Psoas muscle (tissue), 8 donors: ENCODE results near the gene SERPINA4. TPM values are rescaled to one million over a fixed set of nuclear protein-coding genes. Genes with fewer than 3 reads are reported as not detected.

ENCODE experiments used
- ATAC-seq, 4 donors: fragments of 200-7000 bp; cut with Tn5 transposase; one replicate each; pipeline ENCODE4 v1.9.1; 2020; ENCODE audit warnings: moderate library complexity in 3 of 4, mild to moderate bottlenecking in 2 of 4
- DNase-seq, 2 donors: peaks; one replicate each; pipeline ENCODE4 v3.0.0-alpha.2; 2020
- H3K27ac ChIP-seq: fragments of 200-600 bp; one replicate; pipeline ENCODE4 v1.8.0; 2022
- H3K27me3 ChIP-seq, 3 donors: fragments of 200-600 bp in 1 of 3; one replicate each; pipeline versions ENCODE4 v1.6.1 to v1.8.0; 2013 to 2022; ENCODE audit warnings: low read length in 2 of 3, mild to moderate bottlenecking in 2 of 3, moderate library complexity in 1 of 3; ENCODE audit not compliant: insufficient read depth in 3 of 3
- H3K36me3 ChIP-seq, 2 donors: fragments of 200-600 bp in 1 of 2; one replicate each; pipeline versions ENCODE4 v1.6.1 to v1.8.0; 2013 to 2022; ENCODE audit warnings: low read depth in 1 of 2, mild to moderate bottlenecking in 1 of 2, moderate library complexity in 1 of 2; ENCODE audit not compliant: insufficient read depth in 1 of 2
- H3K4me1 ChIP-seq: fragments of 200-600 bp; one replicate; pipeline ENCODE4 v1.8.0; 2022
- H3K4me3 ChIP-seq: fragments of 200-600 bp; one replicate; pipeline ENCODE4 v1.8.0; 2022; ENCODE audit warnings: mild to moderate bottlenecking
- H3K9me3 ChIP-seq: fragments of 200-600 bp; one replicate; pipeline ENCODE4 v1.8.0; 2022
- WGBS, 3 donors: extraction: QIAGEN DNeasy Blood & Tissue Kit; methylation state at CpG; one replicate each; pipeline versions ENCODE4 v1.1.6 to v1.1.7; 2013; 5-methylcytosine and 5-hydroxymethylcytosine counted together
- intact Hi-C, 2 donors: fragments of 100-400 bp; cut with DNase I; formaldehyde crosslinking; loops; one replicate each; pipeline versions ENCODE4 v1.11.0 to v1.14.2; 2022
- polyA plus RNA-seq, 3 donors: library from polyadenylated mRNA; stranded (reverse); fragments of 200-250 nt; gene quantifications; one replicate each; pipeline ENCODE4 v1.2.3, GENCODE V29; 2013
- total RNA-seq, 4 donors: library from RNA; stranded (reverse); fragmentation: NEBNext Ultra II Directional in 2 of 4; extraction: Animal tissue kit (Norgen Biotek cat#: 25700) in 2 of 4; gene quantifications; one replicate each; pipeline versions ENCODE4 v1.2.1 to v1.2.4, GENCODE V29; 2021 to 2023
- TF ChIP-seq, protein P1 (sequence below): fragments of 200-600 bp; IDR thresholded peaks from one replicate; pipeline ENCODE4 v1.8.0; 2022; ENCODE audit warnings: antibody characterized with exemption
- donor health status: healthy with polysubstance abuse.
- donor health status: DM: no; HTN: no; CAD: no; lungs with moderate emphysema.
- donor health status: Bipolar disorder and iron deficiency.
- donor health status: healthy.
- donor health status: DM: yes; HTN: yes; CAD: no.
- donor health status: DM: no; HTN: no; CAD: no.
- donor health status: DM: no; HTN: no; CAD: no.
- donor health status: DM: yes; HTN: yes; CAD: no.

The SERPINA4 gene
- total and polyA plus RNA-seq, 7 donors = not detected

DNA sequence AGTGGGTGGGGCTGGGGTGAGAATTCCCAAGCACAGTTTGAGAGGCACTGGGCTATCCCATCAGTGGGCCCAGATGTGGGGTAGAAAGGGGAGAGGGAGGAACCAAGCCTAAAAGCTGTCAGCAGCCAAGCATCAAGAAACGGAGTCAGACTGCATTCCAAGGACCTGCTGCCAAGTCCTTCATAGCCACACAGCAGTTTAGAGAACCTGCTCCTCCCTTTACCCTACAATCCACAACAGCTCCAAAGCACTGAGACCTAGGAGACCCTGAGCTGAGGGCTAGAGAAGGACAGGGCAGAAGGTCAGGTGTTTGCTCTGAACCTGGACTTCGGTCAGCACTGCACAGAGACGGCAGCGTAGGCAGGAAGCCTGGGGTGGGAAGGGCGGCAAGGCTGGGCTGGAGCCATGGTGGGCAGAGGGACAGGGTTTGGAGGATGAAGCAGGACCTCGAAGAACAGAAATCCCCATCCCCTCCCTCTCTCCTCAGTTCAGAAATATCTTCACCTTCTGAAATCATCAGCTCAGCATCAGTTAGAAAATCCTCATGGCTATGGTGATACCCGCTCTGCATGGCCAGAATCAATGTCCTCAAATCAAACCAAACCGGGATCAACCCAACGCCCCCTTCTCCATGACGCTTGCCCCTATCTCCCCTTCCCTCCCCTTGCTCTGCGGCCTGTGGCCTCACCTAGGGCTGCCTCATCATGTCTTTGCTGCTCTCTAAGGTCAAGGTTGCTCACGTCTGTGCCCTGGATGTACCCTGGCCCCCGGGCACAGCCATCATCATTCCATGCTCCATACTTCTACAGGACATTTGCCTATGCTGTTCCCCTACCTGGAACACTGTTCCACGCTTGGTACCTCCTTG is 12.9 kb upstream of the SERPINA4 start:
- DNase-seq (no peak), ATAC-seq (no peak)
- TF ChIP-seq, protein P1, sequence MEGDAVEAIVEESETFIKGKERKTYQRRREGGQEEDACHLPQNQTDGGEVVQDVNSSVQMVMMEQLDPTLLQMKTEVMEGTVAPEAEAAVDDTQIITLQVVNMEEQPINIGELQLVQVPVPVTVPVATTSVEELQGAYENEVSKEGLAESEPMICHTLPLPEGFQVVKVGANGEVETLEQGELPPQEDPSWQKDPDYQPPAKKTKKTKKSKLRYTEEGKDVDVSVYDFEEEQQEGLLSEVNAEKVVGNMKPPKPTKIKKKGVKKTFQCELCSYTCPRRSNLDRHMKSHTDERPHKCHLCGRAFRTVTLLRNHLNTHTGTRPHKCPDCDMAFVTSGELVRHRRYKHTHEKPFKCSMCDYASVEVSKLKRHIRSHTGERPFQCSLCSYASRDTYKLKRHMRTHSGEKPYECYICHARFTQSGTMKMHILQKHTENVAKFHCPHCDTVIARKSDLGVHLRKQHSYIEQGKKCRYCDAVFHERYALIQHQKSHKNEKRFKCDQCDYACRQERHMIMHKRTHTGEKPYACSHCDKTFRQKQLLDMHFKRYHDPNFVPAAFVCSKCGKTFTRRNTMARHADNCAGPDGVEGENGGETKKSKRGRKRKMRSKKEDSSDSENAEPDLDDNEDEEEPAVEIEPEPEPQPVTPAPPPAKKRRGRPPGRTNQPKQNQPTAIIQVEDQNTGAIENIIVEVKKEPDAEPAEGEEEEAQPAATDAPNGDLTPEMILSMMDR = no peak
- no peaks in the 10 kb centered on the region for H3K27me3 ChIP-seq
- H3K9me3 ChIP-seq = no peaks in the 10 kb centered on the region
- intact Hi-C loops = no loop called here
- H3K36me3 ChIP-seq = no peaks in the 10 kb centered on the region
- 85 to 87% (median 86%) methylated on average over 14 of the region's 14 CpGs for WGBS, 3 donors
- no peaks in the 10 kb centered on the region for H3K4me1 ChIP-seq
- no peak overlapping the region for H3K4me3 ChIP-seq
- H3K27ac ChIP-seq = no peak overlapping the region

DNA sequence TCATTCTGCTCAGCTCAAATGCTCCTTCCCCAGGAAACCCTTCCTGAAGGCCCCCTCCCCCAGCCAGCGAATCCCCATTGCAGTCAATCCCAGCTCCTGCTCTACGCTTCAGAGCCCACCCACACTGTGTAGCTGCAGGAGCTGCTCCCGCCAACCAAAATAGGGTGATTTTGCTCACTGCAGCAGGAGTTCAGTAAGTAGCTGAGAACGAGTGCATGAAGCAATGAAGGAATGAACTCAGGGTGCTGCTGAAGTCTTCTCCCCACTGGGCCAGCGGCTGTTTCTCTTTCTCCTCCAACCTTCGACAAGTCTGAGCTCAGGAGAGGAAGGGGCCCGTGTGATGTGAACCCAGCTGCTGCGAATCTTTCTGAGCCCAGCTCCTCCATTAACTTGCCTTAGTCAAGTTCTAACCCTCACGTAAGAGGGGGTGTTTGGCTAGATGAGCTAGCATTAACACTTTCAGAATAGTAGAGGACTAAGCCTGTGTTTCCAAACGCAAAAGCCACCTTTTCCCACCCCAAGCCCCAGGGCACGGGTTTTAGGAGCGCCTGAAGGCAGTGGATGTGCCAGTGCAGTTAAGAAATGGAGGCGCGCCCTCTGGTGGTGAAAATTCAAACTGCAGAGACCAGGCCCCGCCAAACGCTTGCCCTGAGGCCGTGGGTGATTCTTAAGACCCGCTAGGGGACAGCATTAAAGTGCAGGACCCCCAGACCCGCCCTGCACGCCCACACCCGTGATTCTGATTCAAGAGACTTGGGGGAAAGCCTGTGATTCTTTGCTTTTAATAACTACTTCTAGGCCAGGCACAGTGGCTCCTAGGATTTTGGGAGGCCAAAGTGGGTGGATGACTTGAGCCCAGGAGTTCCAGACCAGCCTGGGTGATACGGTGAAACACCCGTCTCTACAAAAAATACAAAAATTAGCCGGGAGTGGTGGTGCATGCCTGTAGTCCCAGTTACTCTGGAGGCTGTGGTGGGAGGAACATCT is 11.9 kb upstream of the SERPINA4 start:
- no peaks in the 10 kb centered on the region for H3K36me3 ChIP-seq
- ATAC-seq (peak in 3 of 4 donors; percentile 76 to 87 (median 80)), DNase-seq (peak; percentile 48 to 62)
- H3K27me3 ChIP-seq = no peaks in the 10 kb centered on the region
- WGBS, 3 donors = 22 to 29% (median 27%) methylated on average over 24 of the region's 24 CpGs
- no peak overlapping the region for H3K4me3 ChIP-seq
- intact Hi-C loops = no loop called here
- H3K27ac ChIP-seq = no peak overlapping the region
- TF ChIP-seq, protein P1 = peak; percentile 71
- H3K9me3 ChIP-seq = no peaks in the 10 kb centered on the region
- no peaks in the 10 kb centered on the region for H3K4me1 ChIP-seq

DNA sequence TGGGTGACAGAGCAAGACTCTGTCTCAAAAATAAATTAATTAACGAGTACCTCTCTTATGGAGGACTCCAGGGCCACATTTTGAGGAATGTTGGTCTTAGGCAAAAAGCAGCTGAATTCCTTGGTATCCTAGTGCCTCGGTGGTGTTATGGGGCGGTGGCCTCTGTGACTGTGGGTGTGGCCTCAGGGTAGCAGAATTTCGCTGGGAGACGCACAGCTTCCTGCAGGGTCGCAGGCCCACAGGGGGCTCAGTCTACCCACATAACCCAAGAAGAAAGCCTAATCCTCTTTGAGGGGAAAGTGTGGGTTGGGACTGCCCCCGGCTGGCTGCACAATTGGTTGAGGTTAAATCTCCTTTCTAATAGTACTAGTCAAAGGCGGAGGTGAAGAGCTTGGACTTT is 11.2 kb upstream of the SERPINA4 start:
- H3K4me1 ChIP-seq = no peaks in the 10 kb centered on the region
- no peaks in the 10 kb centered on the region for H3K36me3 ChIP-seq
- H3K27me3 ChIP-seq = no peaks in the 10 kb centered on the region
- TF ChIP-seq, protein P1 = no peak
- H3K9me3 ChIP-seq = no peaks in the 10 kb centered on the region
- H3K27ac ChIP-seq = no peak overlapping the region
- ATAC-seq (no peak), DNase-seq (no peak)
- 75 to 80% (median 78%) methylated on average over 8 of the region's 8 CpGs for WGBS, 3 donors
- H3K4me3 ChIP-seq = no peak overlapping the region
- intact Hi-C loops = no loop called here

DNA sequence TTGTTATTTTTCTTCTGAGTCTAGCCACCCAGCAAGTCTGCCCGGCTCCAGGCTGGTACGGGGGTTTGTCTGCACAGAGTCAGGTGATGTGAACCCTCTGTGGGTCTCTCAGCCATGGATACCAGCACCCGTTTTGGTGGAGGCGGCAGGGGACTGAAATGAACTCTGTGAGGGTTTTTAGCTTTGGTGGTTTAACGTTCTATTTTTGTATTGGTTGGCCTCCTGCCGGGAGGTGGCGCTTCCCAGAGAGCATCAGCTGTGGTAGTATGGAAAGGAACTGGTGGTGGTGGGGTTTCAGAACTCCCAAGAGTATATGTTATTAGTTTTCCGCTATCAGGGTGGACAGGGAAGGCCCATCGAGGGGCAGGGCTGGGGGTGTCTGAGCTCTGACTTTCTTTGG is 5.3 kb upstream of the SERPINA4 start:
- Histone ChIP-seq H3K27me3 (no peaks in the 10 kb centered on the region), H3K4me1 (no peaks in the 10 kb centered on the region), H3K27ac (no peak overlapping the region), H3K9me3 (no peaks in the 10 kb centered on the region), H3K4me3 (no peak overlapping the region), H3K36me3 (no peaks in the 10 kb centered on the region)
- DNase-seq (no peak), ATAC-seq (no peak)
- 79 to 88% (median 82%) methylated on average over 9 of the region's 9 CpGs for WGBS, 3 donors
- intact Hi-C loops = no loop called here
- TF ChIP-seq, protein P1 = no peak
